ENCODE measurements around the gene B3GALT4. TPM values are rescaled to one million over a fixed set of nuclear protein-coding genes. Genes with fewer than 3 reads are reported as not detected.
A peak's percentile ranks its signal among the peaks of the same experiment; 100 is the strongest.
"Not testable (repeated sequence)": the region's sequence is repeated elsewhere in the genome, so short reads cannot be mapped to it uniquely, and the experiment has no call there.

Gene B3GALT4
- total and polyA plus RNA-seq, 2 donors, result 8.0 to 19.3 TPM

GRCh38 chr6:33277663-33278391 is 904 bp downstream of the B3GALT4 start:
- Histone ChIP-seq H3K4me3 (ENCODE audit: low read depth, low read length) (peak overlapping the region; percentile 58), H3K27ac (ENCODE audit: low read depth) (peak overlapping the region; percentile 87), H3K4me1 (ENCODE audit: insufficient read depth) (no peaks in the 10 kb centered on the region), H3K36me3 (ENCODE audit: insufficient read depth) (no peaks in the 10 kb centered on the region)
- 39% methylated on average over 39 of the region's 39 CpGs for WGBS
- no peak for DNase-seq (ENCODE audit: extremely low spot score)

- H3K4me1 ChIP-seq (ENCODE audit: insufficient read depth), result no peaks in the 10 kb centered on the region
- no peak overlapping the region for H3K4me3 ChIP-seq (ENCODE audit: low read depth, low read length)
- H3K36me3 ChIP-seq (ENCODE audit: insufficient read depth), result no peaks in the 10 kb centered on the region
- H3K27ac ChIP-seq (ENCODE audit: low read depth), result no peak overlapping the region
- 81% methylated on average over 9 of the region's 9 CpGs for WGBS
- no peak for DNase-seq (ENCODE audit: extremely low spot score)
These were observed 1.4 kb downstream of the B3GALT4 start for GRCh38 chr6:33278392-33278741.

GRCh38 chr6:33278810-33279209 is 1.9 kb downstream of the B3GALT4 start:
- Histone ChIP-seq H3K27ac (ENCODE audit: low read depth) (no peak overlapping the region), H3K4me3 (ENCODE audit: low read depth, low read length) (no peak overlapping the region), H3K36me3 (ENCODE audit: insufficient read depth) (no peaks in the 10 kb centered on the region), H3K4me1 (ENCODE audit: insufficient read depth) (no peaks in the 10 kb centered on the region)
- no peak for DNase-seq (ENCODE audit: extremely low spot score)
- WGBS, result 89% methylated on average over 3 of the region's 3 CpGs

GRCh38 chr6:33279257-33279695 is 2.4 kb downstream of the B3GALT4 start:
- WGBS, result 83% methylated on average over 13 of the region's 13 CpGs
- no peak overlapping the region for H3K4me3 ChIP-seq (ENCODE audit: low read depth, low read length)
- no peak for DNase-seq (ENCODE audit: extremely low spot score)
- H3K4me1 ChIP-seq (ENCODE audit: insufficient read depth), result no peaks in the 10 kb centered on the region
- no peak overlapping the region for H3K27ac ChIP-seq (ENCODE audit: low read depth)
- H3K36me3 ChIP-seq (ENCODE audit: insufficient read depth), result no peaks in the 10 kb centered on the region

GRCh38 chr6:33279971-33280511 is 3.1 kb downstream of the B3GALT4 start:
- Histone ChIP-seq H3K4me3 (ENCODE audit: low read depth, low read length) (no peak overlapping the region), H3K36me3 (ENCODE audit: insufficient read depth) (no peaks in the 10 kb centered on the region), H3K27ac (ENCODE audit: low read depth) (no peak overlapping the region), H3K4me1 (ENCODE audit: insufficient read depth) (no peaks in the 10 kb centered on the region)
- DNase-seq (ENCODE audit: extremely low spot score), result no peak
- WGBS, result 62% methylated on average over 5 of the region's 5 CpGs

GRCh38 chr6:33280539-33280938 is 3.6 kb downstream of the B3GALT4 start:
- Histone ChIP-seq H3K4me1 (ENCODE audit: insufficient read depth) (no peaks in the 10 kb centered on the region), H3K4me3 (ENCODE audit: low read depth, low read length) (no peak overlapping the region), H3K27ac (ENCODE audit: low read depth) (no peak overlapping the region), H3K36me3 (ENCODE audit: insufficient read depth) (no peaks in the 10 kb centered on the region)
- no peak for DNase-seq (ENCODE audit: extremely low spot score)
- WGBS, result 88% methylated on average over 6 of the region's 6 CpGs

- not testable (repeated sequence) for H3K4me1 ChIP-seq (ENCODE audit: insufficient read depth); H3K36me3 ChIP-seq (ENCODE audit: insufficient read depth); DNase-seq (ENCODE audit: extremely low spot score); H3K27ac ChIP-seq (ENCODE audit: low read depth); H3K4me3 ChIP-seq (ENCODE audit: low read depth, low read length)
- WGBS, result 92% methylated on average over 4 of the region's 4 CpGs
These were observed 8.3 kb downstream of the B3GALT4 start for GRCh38 chr6:33285214-33285613.

- Histone ChIP-seq H3K36me3 (ENCODE audit: insufficient read depth) (peaks cover 5% of the 10 kb centered on the region), H3K27ac (ENCODE audit: low read depth) (no peak overlapping the region), H3K4me3 (ENCODE audit: low read depth, low read length) (no peak overlapping the region), H3K4me1 (ENCODE audit: insufficient read depth) (no peaks in the 10 kb centered on the region)
- WGBS, result 93% methylated on average over 22 of the region's 22 CpGs
- no peak for DNase-seq (ENCODE audit: extremely low spot score)
These were observed 10.3 kb downstream of the B3GALT4 start for GRCh38 chr6:33286946-33287914.

GRCh38 chr6:33288141-33288920 is 11.4 kb downstream of the B3GALT4 start:
- H3K36me3 ChIP-seq (ENCODE audit: insufficient read depth), result peaks cover 5% of the 10 kb centered on the region
- peak overlapping the region; percentile 77 for H3K4me3 ChIP-seq (ENCODE audit: low read depth, low read length)
- no peaks in the 10 kb centered on the region for H3K4me1 ChIP-seq (ENCODE audit: insufficient read depth)
- no peak for DNase-seq (ENCODE audit: extremely low spot score)
- 12% methylated on average over 21 of the region's 21 CpGs for WGBS
- peak overlapping the region; percentile 14 for H3K27ac ChIP-seq (ENCODE audit: low read depth)

- peak; percentile 90 for DNase-seq (ENCODE audit: extremely low spot score)
- Histone ChIP-seq H3K36me3 (ENCODE audit: insufficient read depth) (peaks cover 5% of the 10 kb centered on the region), H3K4me1 (ENCODE audit: insufficient read depth) (no peaks in the 10 kb centered on the region), H3K27ac (ENCODE audit: low read depth) (peak within 1 kb of the TSS; percentile 14), H3K4me3 (ENCODE audit: low read depth, low read length) (peak within 1 kb of the TSS; percentile 77)
- under 1% methylated on average over 43 of the region's 43 CpGs for WGBS
These were observed 12.2 kb downstream of the B3GALT4 start, which contains the start of the genes PFDN6 and WDR46 for GRCh38 chr6:33288921-33289783. PFDN6 (plus strand) TSS chr6:33289601; CDS start chr6:33289857, 256 bp downstream. WDR46 (minus strand) TSS chr6:33289239; CDS start chr6:33289170, 69 bp downstream.

- no peak for DNase-seq (ENCODE audit: extremely low spot score)
- Histone ChIP-seq H3K4me1 (ENCODE audit: insufficient read depth) (no peaks in the 10 kb centered on the region), H3K27ac (ENCODE audit: low read depth) (no peak overlapping the region), H3K4me3 (ENCODE audit: low read depth, low read length) (peak overlapping the region; percentile 77), H3K36me3 (ENCODE audit: insufficient read depth) (peaks cover 5% of the 10 kb centered on the region)
- 3% methylated on average over 14 of the region's 14 CpGs for WGBS
These were observed 12.9 kb downstream of the B3GALT4 start for GRCh38 chr6:33289784-33290315.

- no peaks in the 10 kb centered on the region for H3K4me1 ChIP-seq (ENCODE audit: insufficient read depth)
- peaks cover 5% of the 10 kb centered on the region for H3K36me3 ChIP-seq (ENCODE audit: insufficient read depth)
- no peak overlapping the region for H3K27ac ChIP-seq (ENCODE audit: low read depth)
- DNase-seq (ENCODE audit: extremely low spot score), result no peak
- WGBS, result 76% methylated on average over 7 of the region's 7 CpGs
- no peak overlapping the region for H3K4me3 ChIP-seq (ENCODE audit: low read depth, low read length)
These were observed 13.5 kb downstream of the B3GALT4 start for GRCh38 chr6:33290459-33290858.

Measured in urinary bladder (tissue), 4 donors.